K562 (cell line): ENCODE results near the gene NME7. TPM values are rescaled to one million over a fixed set of nuclear protein-coding genes. Genes with fewer than 3 reads are reported as not detected.
A peak's percentile ranks its signal among the peaks of the same experiment; 100 is the strongest.

Experiments used
- ATAC-seq: fragments of 200-7000 bp; cut with Tn5 transposase; 3 replicates; pipeline ENCODE4 v1.9.1; 2020; ENCODE audit warnings: moderate library complexity
- BruUV-seq: library from RNA; stranded (reverse); fragments of 400-500 nt; replicated peaks from 2 replicates; lab custom pipeline; 2021; lab: Mats Ljungman, UMichigan
- CTCF ChIA-PET: fragments of 300-600 bp; formaldehyde crosslinking; extraction: SDS; loops from one replicate; lab custom pipeline; 2021; ENCODE audit warnings: low intra/inter-chr PET ratio; lab: Yijun Ruan, JAX
- POLR2A ChIA-PET: fragments of 300-600, 350-650 bp; sonication (Branson Sonifier 250); formaldehyde crosslinking; extraction: SDS; loops from one replicate; lab custom pipeline; 2021; ENCODE audit warnings: antibody characterized with exemption, inconsistent platforms; lab: Yijun Ruan, JAX
- DNase-seq, 4 experiments: peaks; one replicate each; pipeline versions ENCODE4 v3.0.0 to v3.0.0-alpha.2; 2011 to 2018; ENCODE audit warnings: low spot score in 3 of 4, mixed read lengths in 3 of 4; ENCODE audit errors: extremely low read depth in 1 of 4
- FAIRE-seq: peaks from 2 replicates; lab custom pipeline; 2011; peaks lifted over from hg19 to GRCh38; lab: Jason Lieb, UNC
- H2AFZ ChIP-seq: 2 replicates; pipeline ENCODE4 v1.6.0; 2011; ENCODE audit warnings: low read depth, low read length, control low read depth, inconsistent platforms
- H3K27ac ChIP-seq: fragments of 200-600 bp; 3 replicates; pipeline ENCODE4 v1.8.0; 2011; ENCODE audit warnings: low read depth, mild to moderate bottlenecking, control low read depth, inconsistent platforms, low read length, moderate library complexity, mixed read lengths; ENCODE audit errors: extremely low read depth
- H3K27me3 ChIP-seq, 2 experiments: fragments of 300-600 bp in 1 of 2; 2 replicates in 1 of 2; 3 replicates in 1 of 2; pipeline versions ENCODE4 v1.6.0 to v1.8.0; 2011; ENCODE audit warnings: inconsistent platforms in 2 of 2, low read length in 2 of 2, mild to moderate bottlenecking in 1 of 2, mixed read lengths in 1 of 2, moderate library complexity in 1 of 2; ENCODE audit not compliant: control insufficient read depth in 2 of 2, insufficient read depth in 2 of 2
- H3K36me3 ChIP-seq: fragments of 300-600 bp; 3 replicates; pipeline ENCODE4 v1.8.0; 2011; ENCODE audit warnings: mild to moderate bottlenecking, low read length, inconsistent platforms; ENCODE audit not compliant: control insufficient read depth, insufficient read depth
- H3K4me1 ChIP-seq, 2 experiments: fragments of 200-600 bp in 1 of 2; replicated peaks in 1 of 2; 2 replicates in 1 of 2; 3 replicates in 1 of 2; pipeline versions ENCODE4 v1.5.1 to v1.8.0; 2011; ENCODE audit warnings: inconsistent platforms in 2 of 2, low read length in 2 of 2, mild to moderate bottlenecking in 1 of 2, mixed read lengths in 1 of 2, moderate library complexity in 1 of 2; ENCODE audit not compliant: control insufficient read depth in 2 of 2, insufficient read depth in 2 of 2
- H3K4me2 ChIP-seq: 2 replicates; pipeline ENCODE4 v1.6.1; 2011; ENCODE audit warnings: low read length, control low read depth, inconsistent platforms, mixed read lengths; ENCODE audit not compliant: insufficient read depth
- H3K4me3 ChIP-seq: fragments of 200-600 bp; sonication (generic), shearing (Covaris generic); 2 replicates; pipeline ENCODE4 v1.5.1; 2016; ENCODE audit warnings: control low read depth, inconsistent platforms
- H3K79me2 ChIP-seq: fragments of 200-600 bp; 3 replicates; pipeline ENCODE4 v1.8.0; 2011; ENCODE audit warnings: low read length, inconsistent platforms; ENCODE audit not compliant: control insufficient read depth, insufficient read depth
- H3K9ac ChIP-seq, 2 experiments: 2 replicates each; pipeline versions ENCODE4 v1.6.0 to v1.6.1; 2011; ENCODE audit warnings: low read depth in 2 of 2, low read length in 2 of 2, control low read depth in 1 of 2, inconsistent platforms in 1 of 2, mild to moderate bottlenecking in 1 of 2, mixed read lengths in 1 of 2; ENCODE audit not compliant: insufficient read depth in 1 of 2
- H3K9me1 ChIP-seq: one replicate; pipeline ENCODE4 v1.6.0; 2011; ENCODE audit warnings: inconsistent platforms, mild to moderate bottlenecking, low read length, moderate library complexity; ENCODE audit not compliant: control insufficient read depth, insufficient read depth
- H3K9me3 ChIP-seq: replicated peaks from 2 replicates; pipeline ENCODE4 v1.5.1; 2011; ENCODE audit warnings: low read depth, low read length, inconsistent platforms; ENCODE audit not compliant: control insufficient read depth, insufficient read depth
- H4K20me1 ChIP-seq: replicated peaks from 2 replicates; pipeline ENCODE4 v1.6.1; 2011; ENCODE audit warnings: low read length, inconsistent platforms, mixed read lengths; ENCODE audit not compliant: control insufficient read depth, insufficient read depth
- CBFA2T2 ChIP-seq: fragments of 450-650 bp; conservative IDR thresholded peaks from 2 replicates; pipeline ENCODE4 v1.6.1; 2017; ENCODE audit warnings: mild to moderate bottlenecking
- DMBX1 ChIP-seq: fragments of 250-450 bp; sonication (Bioruptor Pico); IDR thresholded peaks from 2 replicates; pipeline ENCODE4 v1.8.0; 2022; ENCODE audit warnings: inconsistent platforms, mild to moderate bottlenecking, moderate library complexity, borderline replicate concordance
- FOXA3 ChIP-seq, 2 experiments: fragments of 450-650 bp in 1 of 2; sonication (generic) in 1 of 2; formaldehyde crosslinking; IDR thresholded peaks in 1 of 2; conservative IDR thresholded peaks in 1 of 2; 2 replicates each; pipeline versions ENCODE4 v1.4.0 to v1.8.0; 2020 to 2022; ENCODE audit warnings: mild to moderate bottlenecking in 2 of 2, missing genetic modification reagents in 1 of 2
- FOXJ2 ChIP-seq: fragments of 200-800 bp; sonication (Bioruptor generic); IDR thresholded peaks from 2 replicates; pipeline ENCODE4 v1.6.1; 2016; ENCODE audit warnings: missing genetic modification characterization, missing compliant biosample characterization
- MLLT1 ChIP-seq, 2 experiments: fragments of 450-650 bp; IDR thresholded peaks; 2 replicates each; pipeline ENCODE4 v1.6.1; 2016
- NFATC3 ChIP-seq: fragments of 450-650 bp; IDR thresholded peaks from 2 replicates; pipeline ENCODE4 v1.6.1; 2017; ENCODE audit warnings: mild to moderate bottlenecking
- RBM25 ChIP-seq: fragments of 200-400 bp; formaldehyde crosslinking; IDR thresholded peaks from 2 replicates; pipeline ENCODE4 v1.6.1; 2018; ENCODE audit warnings: low read length, low read depth, moderate library complexity; ENCODE audit not compliant: severe bottlenecking
- SMARCE1 ChIP-seq: fragments of 450-650 bp; IDR thresholded peaks from 2 replicates; pipeline ENCODE4 v1.7.1; 2016; ENCODE audit warnings: mild to moderate bottlenecking
- ZBTB17 ChIP-seq: fragments of 450-650 bp; formaldehyde crosslinking; IDR thresholded peaks from 2 replicates; pipeline ENCODE4 v1.4.0; 2020; ENCODE audit warnings: mild to moderate bottlenecking
- ZFP30 ChIP-seq: fragments of 250-450 bp; sonication (Bioruptor Pico); IDR thresholded peaks from 2 replicates; pipeline ENCODE4 v1.8.0; 2022; ENCODE audit warnings: moderate library complexity, mild to moderate bottlenecking, inconsistent platforms, borderline replicate concordance
- ZKSCAN1 ChIP-seq: fragments of 150-350 bp; IDR thresholded peaks from 2 replicates; pipeline ENCODE4 v1.6.1; 2016; ENCODE audit warnings: low read depth, low read length
- WGBS: fragments of 100-300 bp; shearing (Covaris generic); methylation state at CpG from one replicate; pipeline ENCODE4 v1.1.6; 2016; ENCODE audit warnings: low coverage, mixed read lengths; ENCODE audit not compliant: insufficient coverage; ENCODE audit errors: missing lambda C conversion rate; 5-methylcytosine and 5-hydroxymethylcytosine counted together
- in situ Hi-C: fragments of 300-500 bp; cut with MboI; formaldehyde crosslinking; loops from 4 replicates; pipeline ENCODE4 v1.15.0; 2018; ENCODE audit warnings: inconsistent platforms, mixed read lengths
- intact Hi-C: fragments of 100-400 bp; cut with micrococcal nuclease; formaldehyde crosslinking; loops from 2 replicates; pipeline ENCODE4 v1.14.2; 2022
- polyA plus RNA-seq, 8 experiments: library from polyadenylated mRNA; depleted of rRNA in 4 of 8; stranded (reverse) in 5 of 8; unstranded in 3 of 8; fragments of >200 nt; fragmentation: Nextera tagmentation in 2 of 8; fragmentation: Illumina TruSeq in 1 of 8; extraction: Ambion mirVana in 2 of 8; extraction: Trizol in 1 of 8; gene quantifications; 2 replicates each; pipeline versions ENCODE4 v1.2.1 to v1.2.3, GENCODE V29; 2011 to 2014; ENCODE audit warnings: inconsistent platforms in 1 of 8, missing spikeins in 1 of 8
- total RNA-seq, 7 experiments: library from RNA; depleted of rRNA in 6 of 7; stranded (reverse); fragments of >200 nt in 6 of 7; fragmentation: Illumina TruSeq in 2 of 7; extraction: Trizol in 2 of 7; gene quantifications; 2 replicates each; pipeline versions ENCODE4 v1.2.1 to v1.2.3, GENCODE V29; 2011 to 2021; ENCODE audit warnings: low replicate concordance in 1 of 7

Gene NME7
- total and polyA plus RNA-seq, 9 of the 15 experiments (the other 6 are each of a cell fraction or from before 2014, with no cell fraction given) = 7.9 to 43.2 (median 23.9) TPM

DNA sequence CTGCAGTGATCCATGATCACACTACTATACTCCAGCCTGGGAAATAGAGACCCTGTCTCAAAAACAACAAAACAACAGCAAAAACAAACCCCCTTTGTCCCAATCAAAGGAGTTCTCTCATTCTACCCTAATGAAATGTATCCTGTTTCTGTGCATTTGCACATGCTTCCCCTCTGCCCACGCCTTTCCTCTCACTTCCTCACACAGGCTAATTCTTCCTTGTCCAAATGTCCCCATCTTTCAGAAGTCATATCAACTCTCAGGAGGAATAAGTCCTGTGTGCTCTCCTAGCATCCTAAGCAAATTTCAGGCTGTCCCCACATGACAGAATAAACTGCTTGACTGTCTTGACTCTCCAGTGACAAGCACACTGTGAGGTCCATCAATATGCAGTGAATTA, 269.2 kb downstream of the NME7 start (continued):
- TF ChIP-seq NFATC3 (no peak), CBFA2T2 (no peak), ZKSCAN1 (no peak), FOXA3 (CRISPR knock-in tag; conservative IDR thresholded peaks at IDR 0.05 in 1 of 2, IDR thresholded peaks at IDR 0.05 in 1 of 2) (no peak), MLLT1 (IDR thresholded peaks at IDR 0.05) (no peak), ZFP30 (no peak), DMBX1 (no peak)

GRCh38 chr1:169094897-169095569, 272.6 kb downstream of the NME7 start:
- Histone ChIP-seq H3K4me3 (no peak overlapping the region), H3K9ac (no peak overlapping the region), H3K4me1 (no peaks in the 10 kb centered on the region), H3K27me3 (peaks cover 11 to 21% of the 10 kb centered on the region in 2 experiments; a peak in 4 of 5 replicates), H3K9me3 (no peaks in the 10 kb centered on the region), H2AFZ (no peak overlapping the region), H4K20me1 (no peaks in the 10 kb centered on the region), H3K36me3 (no peaks in the 10 kb centered on the region), H3K4me2 (no peak overlapping the region), H3K27ac (no peak overlapping the region), H3K9me1 (no peaks in the 10 kb centered on the region), H3K79me2 (no peaks in the 10 kb centered on the region)
- no TSS peak for BruUV-seq
- no peak for ATAC-seq
- 1% methylated on average over 4 of the region's 4 CpGs for WGBS
- intact Hi-C loops = no loop called here
- in situ Hi-C loops = no loop called here
- CTCF ChIA-PET = no interaction called here
- no peak for DNase-seq
- TF ChIP-seq RBM25 = peak; percentile 9
- no peak for TF ChIP-seq FOXJ2 (tag)
- TF ChIP-seq ZBTB17 (CRISPR knock-in tag) = no peak
- no peak for TF ChIP-seq SMARCE1
- POLR2A ChIA-PET = interaction anchor here (0.6 to 1.6 kb wide), 2 partner anchors 9 to 134 kb away, joined by 3 to 8 read pairs; no protein-coding TSS in a partner anchor
- FAIRE-seq = no peak
